NCI-H187 treated with DMSO at 0.1 percent for 48 hours (cell line): ENCODE results near the gene HS3ST2.
"Not testable (repeated sequence)": the region's sequence is repeated elsewhere in the genome, so short reads cannot be mapped to it uniquely, and the experiment has no call there.

ENCODE experiments used
- DNase-seq: peaks from one replicate; lab custom pipeline; 2025; lab: John Stamatoyannopoulos, UW

Gene HS3ST2

GRCh38 chr16:22932032-22932771 lies 118.2 kb downstream of the HS3ST2 start:
- no peak for DNase-seq

- DNase-seq = no peak
Measured at GRCh38 chr16:22933173-22933572, 119.2 kb downstream of the HS3ST2 start.

GRCh38 chr16:22934786-22935185 lies 120.8 kb downstream of the HS3ST2 start:
- DNase-seq = no peak

- no peak for DNase-seq
Measured at GRCh38 chr16:22937169-22937568, 123.2 kb downstream of the HS3ST2 start.

- DNase-seq = no peak
Measured at GRCh38 chr16:22938647-22939046, 124.7 kb downstream of the HS3ST2 start.

- not testable (repeated sequence) for DNase-seq
Measured at GRCh38 chr16:22939744-22940363, 125.9 kb downstream of the HS3ST2 start.

GRCh38 chr16:22941970-22942501 lies 128.1 kb downstream of the HS3ST2 start:
- DNase-seq = no peak

- no peak for DNase-seq
Measured at GRCh38 chr16:22942811-22943210, 128.8 kb downstream of the HS3ST2 start.

GRCh38 chr16:22945361-22945760 lies 131.4 kb downstream of the HS3ST2 start:
- no peak for DNase-seq

GRCh38 chr16:22946433-22946832 lies 132.5 kb downstream of the HS3ST2 start:
- no peak for DNase-seq

- no peak for DNase-seq
Measured at GRCh38 chr16:22948058-22948602, 134.2 kb downstream of the HS3ST2 start.

GRCh38 chr16:22948603-22949368 lies 134.8 kb downstream of the HS3ST2 start:
- no peak for DNase-seq

- no peak for DNase-seq
Measured at GRCh38 chr16:22955461-22956070, 141.6 kb downstream of the HS3ST2 start.

- DNase-seq = no peak
Measured at GRCh38 chr16:22961206-22961605, 147.2 kb downstream of the HS3ST2 start.

GRCh38 chr16:22962905-22963304 lies 148.9 kb downstream of the HS3ST2 start:
- DNase-seq = no peak
